GM12873 (cell line): Measurements from ENCODE around the gene UCN2.

Experiments
- TF ChIP-seq, protein P1 (sequence below): IDR thresholded peaks from 2 replicates; pipeline ENCODE4 v1.5.1; 2012; ENCODE audit warnings: low read depth, mild to moderate bottlenecking, moderate library complexity, low read length, control low read depth; ENCODE audit not compliant: insufficient read depth; ENCODE audit errors: missing control alignments

UCN2 gene, protein sequence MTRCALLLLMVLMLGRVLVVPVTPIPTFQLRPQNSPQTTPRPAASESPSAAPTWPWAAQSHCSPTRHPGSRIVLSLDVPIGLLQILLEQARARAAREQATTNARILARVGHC

DNA sequence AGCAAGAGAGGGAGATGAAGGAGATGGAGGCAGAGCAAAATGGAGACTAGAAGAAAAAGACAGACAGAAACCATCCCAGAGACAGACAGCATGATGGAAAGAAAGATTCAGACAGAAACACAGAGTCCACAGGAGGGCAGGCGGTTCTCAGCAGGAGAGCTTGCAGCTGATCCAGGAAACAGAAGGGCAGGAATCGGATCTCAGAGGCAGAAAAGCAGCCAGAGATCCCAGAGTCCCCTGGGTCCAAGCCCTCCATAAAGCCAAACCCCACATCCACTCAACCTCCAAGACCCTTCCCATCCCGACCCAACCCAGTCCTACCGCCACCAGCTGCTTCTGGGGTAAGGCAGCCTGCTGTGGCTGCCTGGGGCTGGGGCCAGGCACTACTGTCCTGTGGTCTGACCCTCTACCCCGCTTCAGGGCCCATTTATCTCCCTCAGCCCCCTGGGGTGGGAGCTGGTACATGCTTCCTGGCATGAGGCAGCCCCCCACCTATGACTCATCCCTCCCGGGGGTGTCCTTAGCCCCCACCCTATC is at the start of gene UCN2:
UCN2 (minus strand) TSS at position 400 of the 537 bp plus-strand sequence. CDS start 657 bp downstream, outside the sequence.
- TF ChIP-seq, protein P1, sequence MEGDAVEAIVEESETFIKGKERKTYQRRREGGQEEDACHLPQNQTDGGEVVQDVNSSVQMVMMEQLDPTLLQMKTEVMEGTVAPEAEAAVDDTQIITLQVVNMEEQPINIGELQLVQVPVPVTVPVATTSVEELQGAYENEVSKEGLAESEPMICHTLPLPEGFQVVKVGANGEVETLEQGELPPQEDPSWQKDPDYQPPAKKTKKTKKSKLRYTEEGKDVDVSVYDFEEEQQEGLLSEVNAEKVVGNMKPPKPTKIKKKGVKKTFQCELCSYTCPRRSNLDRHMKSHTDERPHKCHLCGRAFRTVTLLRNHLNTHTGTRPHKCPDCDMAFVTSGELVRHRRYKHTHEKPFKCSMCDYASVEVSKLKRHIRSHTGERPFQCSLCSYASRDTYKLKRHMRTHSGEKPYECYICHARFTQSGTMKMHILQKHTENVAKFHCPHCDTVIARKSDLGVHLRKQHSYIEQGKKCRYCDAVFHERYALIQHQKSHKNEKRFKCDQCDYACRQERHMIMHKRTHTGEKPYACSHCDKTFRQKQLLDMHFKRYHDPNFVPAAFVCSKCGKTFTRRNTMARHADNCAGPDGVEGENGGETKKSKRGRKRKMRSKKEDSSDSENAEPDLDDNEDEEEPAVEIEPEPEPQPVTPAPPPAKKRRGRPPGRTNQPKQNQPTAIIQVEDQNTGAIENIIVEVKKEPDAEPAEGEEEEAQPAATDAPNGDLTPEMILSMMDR = no peak

DNA sequence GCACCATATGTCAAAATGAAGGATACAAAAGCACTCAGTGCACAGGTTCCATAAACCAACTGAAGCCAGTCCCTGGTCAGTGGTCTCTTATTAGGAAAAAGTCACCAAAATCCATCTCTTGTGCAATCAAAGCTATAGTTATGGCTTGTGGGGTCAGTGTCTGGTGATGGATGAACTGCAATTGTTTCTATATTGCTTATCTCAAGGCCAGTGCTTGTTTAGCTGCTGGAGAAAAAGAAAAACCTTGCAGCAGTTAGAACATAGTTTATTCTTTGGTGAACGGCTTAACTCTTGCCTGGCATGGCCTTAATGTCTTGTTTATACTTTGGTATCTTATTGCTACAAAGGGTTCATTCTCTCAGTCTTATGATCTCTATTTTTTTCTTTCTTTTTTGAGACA is 48.7 kb upstream of the UCN2 start:
- TF ChIP-seq, protein P1 = no peak

DNA sequence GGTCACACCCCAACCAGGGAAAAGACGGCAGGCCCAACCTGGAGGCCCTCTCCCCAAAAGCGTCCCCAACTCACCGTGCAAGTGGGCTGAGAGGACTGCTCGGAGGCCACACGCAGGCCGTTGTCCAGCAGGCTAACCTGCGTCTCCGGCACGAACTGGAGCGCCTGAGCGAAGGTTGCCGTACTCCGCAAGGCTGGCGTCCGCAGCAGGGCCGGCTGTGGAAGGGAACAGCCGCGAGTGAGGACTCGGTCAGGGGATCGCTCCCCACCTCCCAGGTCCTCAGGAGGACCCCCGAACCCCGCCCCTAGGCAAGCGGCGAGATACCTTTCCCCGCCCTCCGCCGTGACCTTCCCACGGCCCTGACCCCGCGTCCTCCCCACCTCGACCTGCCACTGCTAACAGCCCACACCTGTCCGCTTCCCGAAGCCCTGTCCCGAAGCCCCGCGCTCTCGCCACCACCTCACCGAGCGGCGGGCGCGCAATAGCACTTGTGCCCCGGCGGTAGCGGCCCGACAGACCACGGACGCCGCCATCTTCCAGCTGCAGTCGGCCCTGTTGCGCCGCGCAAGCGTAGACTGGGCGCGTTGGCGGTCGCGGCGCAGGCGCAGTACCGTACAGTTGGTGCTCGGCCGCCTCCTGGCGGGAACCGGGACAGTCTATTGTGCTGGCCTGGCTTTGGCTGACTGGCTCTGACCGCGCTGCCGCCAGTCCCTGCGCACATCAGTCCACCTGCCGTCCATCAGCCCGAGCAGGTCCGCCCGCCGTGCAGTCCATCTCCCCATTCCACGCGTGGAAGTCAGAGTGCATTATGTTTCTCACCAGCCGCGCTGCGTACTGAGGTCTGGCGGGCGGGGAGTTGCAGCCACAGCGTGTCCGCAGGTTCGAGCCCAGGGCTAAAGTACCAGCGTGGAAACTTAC is 45.8 kb upstream of the UCN2 start, which contains the start of gene UQCRC1:
UQCRC1 (minus strand) TSS at position 559 of the 918 bp plus-strand sequence; CDS start at position 533, 26 bp downstream.
- TF ChIP-seq, protein P1 = peak; percentile 81

DNA sequence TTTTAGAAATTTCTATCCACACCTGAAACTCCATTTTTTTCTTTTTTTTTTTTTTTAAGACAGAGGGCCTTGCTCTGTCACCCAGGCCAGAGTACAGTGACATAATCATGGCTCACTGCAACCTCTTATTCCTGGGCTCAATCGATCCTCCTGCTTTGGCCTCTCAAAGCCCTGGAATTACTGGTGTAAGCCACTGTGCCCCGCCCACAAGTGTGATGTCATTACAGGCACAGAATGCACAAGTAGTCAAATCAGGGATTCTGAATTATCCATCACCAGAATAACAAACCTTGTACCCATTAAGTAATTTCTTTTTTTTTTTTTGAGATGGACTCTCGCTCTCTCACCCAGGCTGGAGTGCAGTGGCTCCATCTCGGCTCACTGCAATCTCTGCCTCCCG is 43.9 kb upstream of the UCN2 start:
- TF ChIP-seq, protein P1 = no peak

DNA sequence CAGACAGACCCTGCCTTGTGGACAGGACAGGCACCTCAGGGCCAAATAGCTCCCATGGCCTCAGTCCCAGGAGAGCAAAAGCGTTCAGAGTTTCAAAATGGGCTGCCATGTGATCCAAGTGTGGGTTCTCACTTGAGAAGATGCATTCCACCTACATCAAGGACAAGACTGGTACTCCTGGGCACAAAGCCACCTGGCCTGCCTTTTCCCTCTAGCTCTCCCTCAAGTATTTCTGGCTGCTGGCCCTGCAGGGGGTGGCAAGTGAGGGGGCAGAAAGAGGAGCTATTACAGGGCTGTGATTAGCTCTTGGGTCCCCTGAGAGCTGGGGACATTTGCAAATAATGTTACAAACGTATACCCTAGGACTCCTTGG is 38.0 kb upstream of the UCN2 start:
- TF ChIP-seq, protein P1 = no peak

DNA sequence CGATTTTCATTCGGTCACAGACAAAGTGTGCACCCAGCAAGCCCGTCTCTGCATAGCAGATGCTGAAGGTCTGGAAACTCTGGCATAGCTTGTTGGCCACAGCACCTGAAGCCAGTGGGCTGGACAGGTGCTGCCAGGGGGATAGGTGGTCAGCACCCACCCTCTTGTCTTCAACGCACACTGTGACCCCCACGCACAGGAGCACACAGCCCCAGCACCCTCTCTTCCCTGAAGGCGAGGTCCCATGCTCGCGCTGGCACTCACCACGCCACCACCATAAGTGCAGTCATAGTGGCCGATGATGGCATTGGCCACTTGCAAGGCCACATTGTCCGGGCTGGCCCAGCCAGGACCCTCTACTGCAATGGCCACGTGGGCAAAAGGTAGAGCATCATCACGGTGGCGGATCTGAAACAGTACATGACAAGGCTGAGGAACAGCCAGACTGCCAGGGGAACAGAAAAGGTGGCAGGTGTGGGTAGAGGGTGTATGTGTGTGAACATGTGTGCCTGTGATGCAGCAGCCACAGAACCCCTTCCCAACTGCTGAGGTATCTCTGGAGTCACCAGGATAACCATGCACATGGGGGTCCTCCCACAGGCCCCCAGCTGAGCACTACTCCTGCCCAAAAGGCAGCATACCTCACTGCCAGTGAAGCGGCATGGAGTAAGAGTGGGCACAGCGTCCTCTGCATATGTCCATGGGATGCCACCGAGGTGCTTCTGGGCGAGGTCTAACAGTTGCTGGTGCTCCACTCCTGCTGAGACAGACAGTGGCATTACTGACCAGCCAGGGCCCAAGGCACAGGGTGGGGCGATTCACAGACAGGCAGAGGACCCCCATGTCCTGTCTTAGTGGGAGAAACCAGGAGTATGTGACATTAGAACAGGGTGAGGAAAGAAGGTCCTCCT is 37.4 kb upstream of the UCN2 start:
- TF ChIP-seq, protein P1 = no peak
